ENCODE measurements around the gene ATP10A.

DNA sequence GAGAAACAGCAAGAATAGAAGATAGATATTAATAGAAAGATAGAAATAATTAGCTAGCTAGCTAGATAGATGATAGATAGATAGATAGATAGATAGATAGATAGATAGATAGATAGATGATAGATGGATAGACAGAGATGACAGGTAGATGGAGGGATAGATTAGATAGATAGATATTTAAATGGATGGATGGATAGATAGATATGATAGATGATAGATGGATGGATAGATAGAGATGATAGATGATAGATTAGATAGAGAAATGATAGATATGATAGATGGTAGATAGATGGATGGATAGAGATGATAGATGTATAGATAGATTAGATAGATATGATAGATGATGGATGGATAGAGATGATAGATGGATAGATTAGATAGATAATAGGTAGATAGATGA lies 8.3 kb upstream of the ATP10A start:
- TF ChIP-seq CTCF (IDR thresholded peaks at IDR 0.05; ENCODE audit: low read length) (no peak), EZH2 (IDR thresholded peaks at IDR 0.05; ENCODE audit: borderline replicate concordance, low read length) (no peak)
